ENCODE results near the gene GATA5. TPM values are rescaled to one million over a fixed set of nuclear protein-coding genes. Genes with fewer than 3 reads are reported as not detected.

The GATA5 gene
- total RNA-seq, 1 experiment from 2014 or later, result 0.25 TPM

DNA sequence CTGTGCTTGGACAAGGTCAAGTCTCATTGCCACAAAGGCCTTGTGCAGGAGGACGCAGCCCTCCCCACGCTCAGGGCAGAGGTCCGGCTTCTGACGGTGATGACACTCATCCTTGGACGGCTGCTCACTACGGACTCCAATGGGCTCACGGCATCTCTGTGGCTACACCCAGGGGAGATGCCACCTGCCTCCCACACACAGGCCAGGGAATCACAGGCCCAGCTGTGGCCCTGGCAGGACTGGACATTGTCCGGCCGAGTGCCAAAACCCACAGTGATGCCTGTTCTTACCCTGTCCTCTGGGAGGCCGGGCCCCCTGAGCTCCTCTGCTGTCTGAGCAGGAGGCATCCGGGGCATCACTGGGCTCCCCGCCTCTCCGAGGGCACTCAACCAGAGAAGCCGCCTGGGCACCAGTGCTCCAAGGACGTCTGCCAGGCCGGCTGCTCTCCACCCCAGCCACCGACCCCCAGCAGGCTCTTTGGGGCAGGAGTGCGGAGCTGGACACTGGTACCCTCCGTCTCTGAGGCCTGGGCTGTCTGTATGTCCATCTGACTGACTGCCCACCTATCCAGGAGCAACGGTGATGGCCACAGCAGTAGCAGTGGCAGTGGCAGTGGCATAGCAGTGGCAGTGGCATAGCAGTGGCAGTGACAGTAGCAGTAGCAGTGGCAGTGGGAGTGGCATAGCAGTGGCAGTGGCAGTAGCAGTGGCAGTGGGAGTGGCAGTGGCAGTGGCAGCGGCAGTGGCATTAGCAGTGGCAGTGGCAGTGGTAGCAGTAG lies 50.3 kb downstream of the GATA5 start:
- Histone ChIP-seq H3K27me3 (replicated peaks; ENCODE audit: control insufficient read depth, insufficient read depth, low read length) (no peaks in the 10 kb centered on the region), H3K4me3 (ENCODE audit: low read depth, low read length) (no peak overlapping the region), H3K36me3 (ENCODE audit: control insufficient read depth, insufficient read depth, low read length) (peaks cover 14% of the 10 kb centered on the region), H3K4me1 (peaks cover 90% of the 10 kb centered on the region), H3K9me3 (no peaks in the 10 kb centered on the region)
- Mint-ChIP-seq H3K27ac (ENCODE audit: unreplicated experiment) (peak overlapping the region; percentile 88), H3K9me3 (ENCODE audit: unreplicated experiment) (no peaks in the 10 kb centered on the region), H3K4me3 (ENCODE audit: unreplicated experiment) (peak overlapping the region; percentile 90), H3K36me3 (ENCODE audit: insufficient read depth, unreplicated experiment) (peaks cover 57% of the 10 kb centered on the region), H3K4me1 (ENCODE audit: low read depth, unreplicated experiment) (peaks cover 83% of the 10 kb centered on the region), H3K27me3 (ENCODE audit: insufficient read depth, unreplicated experiment) (no peaks in the 10 kb centered on the region)
- ChIA-PET POLR2A (interaction anchor here (0.5 to 1.0 kb wide), 5 partner anchors 14 to 1202 kb away, joined by 3 to 7 read pairs (median 3); partner anchors contain the start of gene RPS21), CTCF (interaction anchor here (0.6 to 1.8 kb wide), 8 partner anchors 12 to 199 kb away, joined by 3 to 10 read pairs (median 5); no protein-coding TSS in a partner anchor)
- BruUV-seq (replicated peaks), result TSS peak; percentile 0
- no peak for DNase-seq
- intact Hi-C loops (cut with micrococcal nuclease; ENCODE audit: unreplicated experiment), result loop anchor here (2.0 kb wide), 1 partner anchor 19 kb away; the partner anchor contains the start of gene CABLES2
- TF ChIP-seq, protein P1, sequence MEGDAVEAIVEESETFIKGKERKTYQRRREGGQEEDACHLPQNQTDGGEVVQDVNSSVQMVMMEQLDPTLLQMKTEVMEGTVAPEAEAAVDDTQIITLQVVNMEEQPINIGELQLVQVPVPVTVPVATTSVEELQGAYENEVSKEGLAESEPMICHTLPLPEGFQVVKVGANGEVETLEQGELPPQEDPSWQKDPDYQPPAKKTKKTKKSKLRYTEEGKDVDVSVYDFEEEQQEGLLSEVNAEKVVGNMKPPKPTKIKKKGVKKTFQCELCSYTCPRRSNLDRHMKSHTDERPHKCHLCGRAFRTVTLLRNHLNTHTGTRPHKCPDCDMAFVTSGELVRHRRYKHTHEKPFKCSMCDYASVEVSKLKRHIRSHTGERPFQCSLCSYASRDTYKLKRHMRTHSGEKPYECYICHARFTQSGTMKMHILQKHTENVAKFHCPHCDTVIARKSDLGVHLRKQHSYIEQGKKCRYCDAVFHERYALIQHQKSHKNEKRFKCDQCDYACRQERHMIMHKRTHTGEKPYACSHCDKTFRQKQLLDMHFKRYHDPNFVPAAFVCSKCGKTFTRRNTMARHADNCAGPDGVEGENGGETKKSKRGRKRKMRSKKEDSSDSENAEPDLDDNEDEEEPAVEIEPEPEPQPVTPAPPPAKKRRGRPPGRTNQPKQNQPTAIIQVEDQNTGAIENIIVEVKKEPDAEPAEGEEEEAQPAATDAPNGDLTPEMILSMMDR (IDR thresholded peaks at IDR 0.05; ENCODE audit: insufficient read depth in 1 of 2, low read depth in 1 of 2, low read length in 1 of 2, severe bottlenecking in 1 of 2, unreplicated experiment in 1 of 2), result no peak

- no peaks in the 10 kb centered on the region for H3K27me3 Mint-ChIP-seq (ENCODE audit: insufficient read depth, unreplicated experiment)
- ChIA-PET POLR2A (interaction anchor here (0.5 to 1.0 kb wide), 5 partner anchors 13 to 1203 kb away, joined by 3 to 7 read pairs (median 3); partner anchors contain the start of gene RPS21), CTCF (interaction anchor here (0.5 to 1.8 kb wide), 12 partner anchors 12 to 437 kb away, joined by 3 to 10 read pairs (median 4); no protein-coding TSS in a partner anchor)
- no TSS peak for BruUV-seq (replicated peaks)
- TF ChIP-seq, protein P1 (IDR thresholded peaks at IDR 0.05; ENCODE audit: insufficient read depth in 1 of 2, low read depth in 1 of 2, low read length in 1 of 2, severe bottlenecking in 1 of 2, unreplicated experiment in 1 of 2), result no peak
- H3K9me3 Mint-ChIP-seq (ENCODE audit: unreplicated experiment), result no peaks in the 10 kb centered on the region
- DNase-seq, result peak; percentile 89 to 91
- no peaks in the 10 kb centered on the region for H3K9me3 ChIP-seq
- peak overlapping the region; percentile 88 for H3K27ac Mint-ChIP-seq (ENCODE audit: unreplicated experiment)
- peaks cover 83% of the 10 kb centered on the region for H3K4me1 ChIP-seq
- intact Hi-C loops (cut with micrococcal nuclease; ENCODE audit: unreplicated experiment), result loop anchor here (2.0 kb wide), 1 partner anchor 18 kb away; the partner anchor contains the start of gene CABLES2
- H3K36me3 Mint-ChIP-seq (ENCODE audit: insufficient read depth, unreplicated experiment), result peaks cover 57% of the 10 kb centered on the region
- no peaks in the 10 kb centered on the region for H3K27me3 ChIP-seq (replicated peaks; ENCODE audit: control insufficient read depth, insufficient read depth, low read length)
- H3K4me3 ChIP-seq (ENCODE audit: low read depth, low read length), result no peak overlapping the region
- H3K36me3 ChIP-seq (ENCODE audit: control insufficient read depth, insufficient read depth, low read length), result peaks cover 14% of the 10 kb centered on the region
- peak overlapping the region; percentile 50 for H3K4me3 Mint-ChIP-seq (ENCODE audit: unreplicated experiment)
- peaks cover 84% of the 10 kb centered on the region for H3K4me1 Mint-ChIP-seq (ENCODE audit: low read depth, unreplicated experiment)
Measured at GRCh38 chr20:62424249-62425107, 51.3 kb downstream of the GATA5 start.

- Histone ChIP-seq H3K4me3 (ENCODE audit: low read depth, low read length) (no peak overlapping the region), H3K27me3 (replicated peaks; ENCODE audit: control insufficient read depth, insufficient read depth, low read length) (no peaks in the 10 kb centered on the region), H3K9me3 (no peaks in the 10 kb centered on the region), H3K36me3 (ENCODE audit: control insufficient read depth, insufficient read depth, low read length) (peaks cover 14% of the 10 kb centered on the region), H3K4me1 (peaks cover 72% of the 10 kb centered on the region)
- CTCF ChIA-PET, result interaction anchor here (0.6 to 1.8 kb wide), 2 partner anchors 185 to 193 kb away, joined by 3 to 10 read pairs; no protein-coding TSS in a partner anchor
- no TSS peak for BruUV-seq (replicated peaks)
- Mint-ChIP-seq H3K9me3 (ENCODE audit: unreplicated experiment) (no peaks in the 10 kb centered on the region), H3K36me3 (ENCODE audit: insufficient read depth, unreplicated experiment) (peaks cover 57% of the 10 kb centered on the region), H3K4me1 (ENCODE audit: low read depth, unreplicated experiment) (peaks cover 72% of the 10 kb centered on the region), H3K27ac (ENCODE audit: unreplicated experiment) (peak overlapping the region; percentile 88), H3K27me3 (ENCODE audit: insufficient read depth, unreplicated experiment) (no peaks in the 10 kb centered on the region), H3K4me3 (ENCODE audit: unreplicated experiment) (peak overlapping the region; percentile 40)
- POLR2A ChIA-PET, result no interaction called here
- TF ChIP-seq, protein P1 (IDR thresholded peaks at IDR 0.05; ENCODE audit: insufficient read depth in 1 of 2, low read depth in 1 of 2, low read length in 1 of 2, severe bottlenecking in 1 of 2, unreplicated experiment in 1 of 2), result no peak
- intact Hi-C loops (cut with micrococcal nuclease; ENCODE audit: unreplicated experiment), result no loop called here
- no peak for DNase-seq
Measured at GRCh38 chr20:62423326-62423706, 52.5 kb downstream of the GATA5 start.

All from Caco-2 (cell line).